Activated naive CD8-positive, alpha-beta T cell (primary cell): ENCODE results near the gene RPS6KC1.
"Not testable (repeated sequence)": the region's sequence is repeated elsewhere in the genome, so short reads cannot be mapped to it uniquely, and the experiment has no call there.

Experiments
- H3K27ac Mint-ChIP-seq: one replicate; pipeline ENCODE4 v1.8.0; 2021; ENCODE audit warnings: mixed read lengths
- H3K27me3 Mint-ChIP-seq: one replicate; pipeline ENCODE4 v1.8.0; 2021; ENCODE audit warnings: mixed read lengths
- H3K36me3 Mint-ChIP-seq: one replicate; pipeline ENCODE4 v1.8.0; 2021; ENCODE audit warnings: mixed read lengths
- H3K4me1 Mint-ChIP-seq: one replicate; pipeline ENCODE4 v1.8.0; 2021; ENCODE audit warnings: low read depth, mixed read lengths
- H3K4me3 Mint-ChIP-seq: one replicate; pipeline ENCODE4 v1.8.0; 2021; ENCODE audit warnings: mild to moderate bottlenecking, mixed read lengths
- H3K9me3 Mint-ChIP-seq: one replicate; pipeline ENCODE4 v1.8.0; 2021; ENCODE audit warnings: low read depth, mixed read lengths

RPS6KC1 gene

DNA sequence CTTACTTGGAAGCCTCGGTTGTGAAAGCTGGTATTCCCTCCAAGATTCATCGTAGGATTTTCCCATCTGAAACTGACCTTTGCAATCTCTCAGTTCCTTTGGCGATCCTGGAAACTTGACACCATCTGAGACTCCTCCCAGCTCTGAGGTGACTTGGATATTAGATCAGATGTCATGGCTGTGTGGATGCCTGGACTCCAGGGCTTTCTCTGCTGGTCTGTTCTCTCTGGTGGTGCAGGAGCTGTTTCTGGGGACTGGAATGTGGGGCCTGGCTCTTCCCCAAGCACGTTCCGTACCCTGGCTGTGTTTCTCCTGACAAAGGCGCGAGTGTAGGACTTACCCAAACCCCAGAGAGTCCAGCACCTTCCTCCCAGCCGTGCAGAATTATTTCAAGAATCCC is 252.2 kb downstream of the RPS6KC1 start:
- peaks cover 3% of the 10 kb centered on the region for H3K9me3 Mint-ChIP-seq
- H3K27ac Mint-ChIP-seq: no peak overlapping the region
- H3K4me1 Mint-ChIP-seq: no peaks in the 10 kb centered on the region
- no peak overlapping the region for H3K4me3 Mint-ChIP-seq
- H3K36me3 Mint-ChIP-seq: peaks cover 7% of the 10 kb centered on the region
- no peaks in the 10 kb centered on the region for H3K27me3 Mint-ChIP-seq

DNA sequence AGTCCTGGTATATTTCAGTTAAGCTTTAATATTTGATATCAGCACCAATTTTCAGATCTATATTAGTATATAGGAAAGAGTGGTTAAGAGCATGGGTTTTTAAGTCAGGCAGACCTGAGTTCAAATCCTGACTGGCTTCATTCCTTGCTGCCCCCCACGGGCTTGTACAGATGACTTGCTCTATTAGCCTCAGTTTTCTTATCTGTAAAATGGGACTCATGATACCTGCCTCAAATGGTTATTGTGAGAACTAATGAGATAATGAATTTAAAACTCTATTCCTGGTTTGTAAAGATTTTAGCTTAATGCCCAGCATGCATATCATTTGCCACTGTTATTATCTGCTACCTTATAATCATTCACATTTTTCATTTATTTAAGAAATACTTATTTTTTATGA is 264.5 kb downstream of the RPS6KC1 start:
- Mint-ChIP-seq H3K36me3 (no peaks in the 10 kb centered on the region), H3K4me3 (no peak overlapping the region), H3K27ac (no peak overlapping the region), H3K4me1 (no peaks in the 10 kb centered on the region), H3K27me3 (peaks cover 2% of the 10 kb centered on the region), H3K9me3 (no peaks in the 10 kb centered on the region)

DNA sequence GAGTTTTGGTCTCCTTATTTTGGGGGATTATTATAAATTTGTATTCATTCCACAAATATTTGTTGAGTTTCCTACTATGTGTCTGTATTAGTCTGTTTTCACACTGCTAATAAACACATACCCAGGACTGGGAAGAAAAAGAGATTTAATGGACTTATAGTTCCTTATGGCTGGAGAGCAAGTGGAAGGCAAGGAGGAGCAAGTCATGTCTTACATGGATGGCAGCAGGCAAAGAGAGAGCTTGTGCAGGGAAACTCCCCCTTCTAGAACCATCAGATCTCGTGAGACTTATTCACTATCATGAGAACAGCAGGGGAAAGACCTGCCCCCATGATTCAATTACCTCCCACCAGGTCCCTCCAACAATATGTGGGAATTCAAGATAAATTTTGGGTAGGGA is 267.4 kb downstream of the RPS6KC1 start:
- not testable (repeated sequence) for H3K9me3 Mint-ChIP-seq, H3K36me3 Mint-ChIP-seq, H3K27ac Mint-ChIP-seq, H3K4me3 Mint-ChIP-seq, H3K4me1 Mint-ChIP-seq, H3K27me3 Mint-ChIP-seq

DNA sequence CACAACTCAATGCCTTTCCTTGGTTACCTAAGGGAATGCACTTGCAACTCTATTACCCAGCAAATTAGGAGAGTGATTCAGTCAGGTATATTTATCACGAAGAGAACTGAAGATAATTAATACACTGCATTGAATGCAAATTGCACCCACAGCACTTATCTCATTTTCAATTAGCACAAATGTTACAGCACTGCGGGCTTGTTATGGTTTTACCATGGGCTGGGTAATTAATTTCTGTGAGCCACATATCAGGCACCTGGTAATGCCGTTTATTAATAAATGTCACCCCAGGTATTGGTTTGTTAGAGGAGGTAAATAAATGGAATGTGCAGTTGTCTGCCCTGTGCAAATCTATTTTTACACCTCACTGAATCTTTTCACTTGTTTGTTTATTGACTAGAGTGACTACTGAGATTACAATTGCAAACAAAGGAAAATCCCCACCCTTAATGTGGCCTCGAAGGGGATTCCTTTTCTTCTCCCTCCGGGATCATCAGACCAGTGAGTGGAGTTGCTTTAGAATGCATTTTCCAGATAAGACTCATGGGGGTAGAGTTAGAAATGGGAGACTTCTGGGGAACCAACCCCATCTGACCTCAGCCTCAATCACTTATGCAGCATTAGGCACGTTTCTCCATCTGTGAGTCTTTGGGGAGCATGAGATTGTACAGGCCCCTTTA is 269.3 kb downstream of the RPS6KC1 start:
- H3K9me3 Mint-ChIP-seq: no peaks in the 10 kb centered on the region
- no peak overlapping the region for H3K27ac Mint-ChIP-seq
- H3K27me3 Mint-ChIP-seq: no peaks in the 10 kb centered on the region
- H3K4me1 Mint-ChIP-seq: no peaks in the 10 kb centered on the region
- no peak overlapping the region for H3K4me3 Mint-ChIP-seq
- peaks cover 4% of the 10 kb centered on the region for H3K36me3 Mint-ChIP-seq
